Astrocyte of the spinal cord (primary cell): ENCODE results near the gene PPCS.

ENCODE experiments used
- DNase-seq: peaks from one replicate; pipeline ENCODE4 v3.0.0; 2011; ENCODE audit warnings: low read depth, low spot score
- H3K4me3 ChIP-seq: 2 replicates; pipeline ENCODE4 v1.5.1; 2011; ENCODE audit warnings: low read depth, mild to moderate bottlenecking, low read length, moderate library complexity
- in situ Hi-C: cut with HindIII; loops from 2 replicates; pipeline ENCODE4 v1.10.0; 2017; ENCODE audit warnings: low sequenced_read_pairs
- TF ChIP-seq, protein P1 (sequence below): IDR thresholded peaks from 2 replicates; pipeline ENCODE4 v1.5.1; 2012; ENCODE audit warnings: low read depth, mild to moderate bottlenecking, low read length, inconsistent platforms

PPCS gene

DNA sequence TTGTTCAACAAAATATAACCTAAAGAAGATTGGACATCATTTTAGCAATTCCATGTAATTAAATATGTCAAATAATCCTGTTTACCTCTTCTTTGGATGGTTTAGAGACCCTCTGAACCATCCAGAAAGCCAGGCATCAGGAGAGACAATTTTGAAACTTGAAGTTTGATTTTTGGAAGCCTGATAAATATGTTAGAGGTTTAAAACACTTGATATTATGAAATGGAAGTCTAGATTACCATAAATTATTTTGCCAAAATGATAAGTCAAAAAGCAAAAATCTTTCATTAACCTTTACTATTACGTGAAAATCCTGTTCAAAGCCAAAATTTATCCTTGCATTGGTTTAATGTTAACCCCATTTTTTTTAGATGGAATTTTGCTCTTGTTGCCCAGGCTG, 50.2 kb downstream of the PPCS start:
- peak; percentile 0 for DNase-seq

More for the DNA sequence above, 50.2 kb downstream of the PPCS start:
- H3K4me3 ChIP-seq = no peak overlapping the region
- TF ChIP-seq, protein P1, sequence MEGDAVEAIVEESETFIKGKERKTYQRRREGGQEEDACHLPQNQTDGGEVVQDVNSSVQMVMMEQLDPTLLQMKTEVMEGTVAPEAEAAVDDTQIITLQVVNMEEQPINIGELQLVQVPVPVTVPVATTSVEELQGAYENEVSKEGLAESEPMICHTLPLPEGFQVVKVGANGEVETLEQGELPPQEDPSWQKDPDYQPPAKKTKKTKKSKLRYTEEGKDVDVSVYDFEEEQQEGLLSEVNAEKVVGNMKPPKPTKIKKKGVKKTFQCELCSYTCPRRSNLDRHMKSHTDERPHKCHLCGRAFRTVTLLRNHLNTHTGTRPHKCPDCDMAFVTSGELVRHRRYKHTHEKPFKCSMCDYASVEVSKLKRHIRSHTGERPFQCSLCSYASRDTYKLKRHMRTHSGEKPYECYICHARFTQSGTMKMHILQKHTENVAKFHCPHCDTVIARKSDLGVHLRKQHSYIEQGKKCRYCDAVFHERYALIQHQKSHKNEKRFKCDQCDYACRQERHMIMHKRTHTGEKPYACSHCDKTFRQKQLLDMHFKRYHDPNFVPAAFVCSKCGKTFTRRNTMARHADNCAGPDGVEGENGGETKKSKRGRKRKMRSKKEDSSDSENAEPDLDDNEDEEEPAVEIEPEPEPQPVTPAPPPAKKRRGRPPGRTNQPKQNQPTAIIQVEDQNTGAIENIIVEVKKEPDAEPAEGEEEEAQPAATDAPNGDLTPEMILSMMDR = no peak
- in situ Hi-C loops = no loop called here
